KMS-11 (cell line): ENCODE results near the gene KLC4.
"Not testable (repeated sequence)": the region's sequence is repeated elsewhere in the genome, so short reads cannot be mapped to it uniquely, and the experiment has no call there.

Experiments used
- H2AFZ ChIP-seq: fragments of 200-600 bp; sonication (generic); 2 replicates; pipeline ENCODE4 v1.6.1; 2016; ENCODE audit warnings: antibody characterized with exemption, mixed run types, low read depth
- H3K27ac ChIP-seq: fragments of 200-600 bp; sonication (generic); 2 replicates; pipeline ENCODE4 v1.6.1; 2016; ENCODE audit warnings: mild to moderate bottlenecking, mixed run types
- H3K27me3 ChIP-seq: fragments of 200-600 bp; sonication (generic); 2 replicates; pipeline ENCODE4 v1.6.1; 2017; ENCODE audit warnings: mild to moderate bottlenecking, low read depth, mixed run types, moderate library complexity; ENCODE audit not compliant: insufficient read depth
- H3K36me3 ChIP-seq: fragments of 200-600 bp; sonication (generic); 2 replicates; pipeline ENCODE4 v1.6.1; 2017; ENCODE audit warnings: mild to moderate bottlenecking, mixed run types; ENCODE audit not compliant: insufficient read depth
- H3K4me1 ChIP-seq: fragments of 200-600 bp; sonication (generic); 2 replicates; pipeline ENCODE4 v1.6.1; 2016; ENCODE audit warnings: mild to moderate bottlenecking, low read depth, mixed run types; ENCODE audit not compliant: poor library complexity, severe bottlenecking
- H3K4me2 ChIP-seq: fragments of 200-600 bp; sonication (generic); 2 replicates; pipeline ENCODE4 v1.7.0; 2016; ENCODE audit warnings: mild to moderate bottlenecking, mixed run types
- H3K4me3 ChIP-seq: fragments of 200-600 bp; sonication (generic); IDR thresholded peaks from 2 replicates; pipeline ENCODE4 v1.6.1; 2017; ENCODE audit warnings: low read depth, low read length, mixed read lengths; ENCODE audit not compliant: insufficient read depth
- H3K79me2 ChIP-seq: fragments of 200-600 bp; sonication (generic); 2 replicates; pipeline ENCODE4 v1.6.1; 2016; ENCODE audit warnings: low read depth, mixed run types; ENCODE audit not compliant: insufficient read depth
- H3K9ac ChIP-seq: fragments of 200-600 bp; sonication (generic); 2 replicates; pipeline ENCODE4 v1.6.1; 2016; ENCODE audit warnings: mild to moderate bottlenecking, mixed run types
- H4K20me1 ChIP-seq: fragments of 200-600 bp; sonication (generic); 2 replicates; pipeline ENCODE4 v1.6.1; 2016; ENCODE audit warnings: mild to moderate bottlenecking, mixed run types; ENCODE audit not compliant: insufficient read depth
- CTCF ChIP-seq: fragments of 200-600 bp; sonication (generic); conservative IDR thresholded peaks from 2 replicates; pipeline ENCODE4 v1.6.1; 2017; ENCODE audit warnings: low read depth, mild to moderate bottlenecking, antibody characterized with exemption, low read length, moderate library complexity, mixed read lengths

The KLC4 gene

GRCh38 chr6:43078691-43079090 lies 19.3 kb downstream of the KLC4 start:
- Histone ChIP-seq H3K4me3 (no peak overlapping the region), H2AFZ (no peak overlapping the region), H3K79me2 (no peaks in the 10 kb centered on the region)

GRCh38 chr6:43081043-43081442 lies 21.6 kb downstream of the KLC4 start:
- Histone ChIP-seq H3K79me2 (no peaks in the 10 kb centered on the region), H3K4me2 (no peak overlapping the region), H3K9ac (no peak overlapping the region), H2AFZ (no peak overlapping the region), H3K4me1 (no peaks in the 10 kb centered on the region), H3K36me3 (no peaks in the 10 kb centered on the region), H3K27ac (no peak overlapping the region), H3K4me3 (no peak overlapping the region), H3K27me3 (no peaks in the 10 kb centered on the region; the same call in 1 of the 2 replicates), H4K20me1 (no peaks in the 10 kb centered on the region)
- no peak for TF ChIP-seq CTCF

More at GRCh38 chr6:43078691-43079090, 19.3 kb downstream of the KLC4 start:
- no peaks in the 10 kb centered on the region for H4K20me1 ChIP-seq
- no peaks in the 10 kb centered on the region; the same call in 1 of the 2 replicates for H3K27me3 ChIP-seq
- H3K36me3 ChIP-seq: no peaks in the 10 kb centered on the region
- H3K9ac ChIP-seq: no peak overlapping the region
- TF ChIP-seq CTCF: no peak
- H3K27ac ChIP-seq: no peak overlapping the region
- no peaks in the 10 kb centered on the region for H3K4me1 ChIP-seq
- H3K4me2 ChIP-seq: no peak overlapping the region

GRCh38 chr6:43081922-43082321 lies 22.5 kb downstream of the KLC4 start:
- H3K36me3 ChIP-seq, H3K4me1 ChIP-seq, H3K27ac ChIP-seq, H3K27me3 ChIP-seq, H3K4me3 ChIP-seq, H3K79me2 ChIP-seq, H3K4me2 ChIP-seq, H4K20me1 ChIP-seq, H2AFZ ChIP-seq, H3K9ac ChIP-seq: not testable (repeated sequence)

- Histone ChIP-seq H3K4me2 (no peak overlapping the region), H4K20me1 (no peaks in the 10 kb centered on the region), H3K9ac (no peak overlapping the region), H3K36me3 (no peaks in the 10 kb centered on the region), H2AFZ (no peak overlapping the region), H3K27me3 (no peaks in the 10 kb centered on the region), H3K27ac (no peak overlapping the region), H3K4me1 (no peaks in the 10 kb centered on the region), H3K79me2 (no peaks in the 10 kb centered on the region), H3K4me3 (no peak overlapping the region)
- TF ChIP-seq CTCF: no peak
Observed at GRCh38 chr6:43082806-43083655, 23.6 kb downstream of the KLC4 start.

GRCh38 chr6:43086022-43086658 lies 26.7 kb downstream of the KLC4 start:
- Histone ChIP-seq H3K79me2 (no peaks in the 10 kb centered on the region), H3K36me3 (no peaks in the 10 kb centered on the region), H4K20me1 (no peaks in the 10 kb centered on the region), H2AFZ (no peak overlapping the region), H3K4me1 (no peaks in the 10 kb centered on the region), H3K27ac (no peak overlapping the region), H3K4me3 (no peak overlapping the region), H3K4me2 (no peak overlapping the region), H3K9ac (no peak overlapping the region), H3K27me3 (no peaks in the 10 kb centered on the region)
- TF ChIP-seq CTCF: no peak
